CD4-positive, alpha-beta T cell treated with Interleukin-15 for 1 hour (primary cell): Measurements from ENCODE around the gene NEURL2.
"Not testable (repeated sequence)": the region's sequence is repeated elsewhere in the genome, so short reads cannot be mapped to it uniquely, and the experiment has no call there.

Experiments
- DNase-seq: peaks from one replicate; pipeline ENCODE4 v3.0.0-alpha.2; 2020

Gene NEURL2

GRCh38 chr20:45897692-45898091 is 6.7 kb upstream of the NEURL2 start:
- no peak for DNase-seq

GRCh38 chr20:45897289-45897688 is 6.3 kb upstream of the NEURL2 start:
- DNase-seq: no peak

GRCh38 chr20:45896641-45897161 is 5.7 kb upstream of the NEURL2 start:
- no peak for DNase-seq

DNA sequence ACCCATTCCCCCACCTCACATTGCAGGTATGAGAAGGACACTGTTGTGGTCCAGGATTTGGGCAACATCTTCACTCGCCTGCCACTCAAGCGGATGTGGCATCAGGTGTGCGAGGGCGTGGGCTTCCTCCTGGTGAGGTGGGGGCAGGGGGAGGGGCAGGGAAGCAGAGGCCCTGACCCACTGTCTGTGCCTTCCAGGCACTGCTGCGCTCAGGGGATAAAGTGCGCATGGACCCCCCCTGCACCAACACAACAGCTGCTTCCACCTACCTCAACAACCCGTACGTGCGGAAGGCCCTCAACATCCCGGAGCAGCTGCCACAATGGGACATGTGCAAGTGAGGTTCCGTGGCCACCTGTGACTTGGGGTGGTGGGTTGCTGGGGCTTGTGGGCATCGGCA is 3.8 kb upstream of the NEURL2 start:
- no peak for DNase-seq

GRCh38 chr20:45893831-45894230 is 2.8 kb upstream of the NEURL2 start:
- DNase-seq: no peak

DNA sequence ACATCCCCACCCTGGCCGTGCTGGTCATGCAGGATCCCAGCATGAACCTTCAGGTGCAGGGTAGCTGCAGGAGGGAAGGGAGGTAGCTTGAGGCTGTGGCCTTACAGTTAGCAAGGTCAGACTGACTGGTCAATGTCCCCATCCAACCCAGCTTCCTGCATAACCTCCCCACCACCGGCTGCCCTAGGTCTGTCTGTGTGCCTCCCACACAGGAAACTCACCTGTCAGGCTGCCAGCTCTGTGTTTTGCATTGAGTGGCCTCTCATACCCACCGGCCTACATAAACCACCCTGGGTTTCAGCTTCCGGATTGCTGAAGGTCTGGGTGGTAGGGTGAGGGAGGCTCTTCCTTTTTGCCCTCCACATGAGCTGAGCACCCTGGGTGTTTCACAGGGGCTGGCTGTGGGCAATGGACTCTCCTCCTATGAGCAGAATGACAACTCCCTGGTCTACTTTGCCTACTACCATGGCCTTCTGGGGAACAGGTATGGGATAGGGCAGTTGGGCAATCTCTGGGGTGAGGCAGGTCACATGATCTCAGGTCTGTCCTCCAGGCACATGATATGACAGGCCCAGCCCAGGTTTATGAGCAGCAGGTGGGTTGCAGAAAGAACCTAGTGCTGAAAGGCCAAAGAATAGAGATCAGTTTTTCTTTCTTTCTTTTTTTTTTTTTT is 2.0 kb upstream of the NEURL2 start:
- no peak for DNase-seq

DNA sequence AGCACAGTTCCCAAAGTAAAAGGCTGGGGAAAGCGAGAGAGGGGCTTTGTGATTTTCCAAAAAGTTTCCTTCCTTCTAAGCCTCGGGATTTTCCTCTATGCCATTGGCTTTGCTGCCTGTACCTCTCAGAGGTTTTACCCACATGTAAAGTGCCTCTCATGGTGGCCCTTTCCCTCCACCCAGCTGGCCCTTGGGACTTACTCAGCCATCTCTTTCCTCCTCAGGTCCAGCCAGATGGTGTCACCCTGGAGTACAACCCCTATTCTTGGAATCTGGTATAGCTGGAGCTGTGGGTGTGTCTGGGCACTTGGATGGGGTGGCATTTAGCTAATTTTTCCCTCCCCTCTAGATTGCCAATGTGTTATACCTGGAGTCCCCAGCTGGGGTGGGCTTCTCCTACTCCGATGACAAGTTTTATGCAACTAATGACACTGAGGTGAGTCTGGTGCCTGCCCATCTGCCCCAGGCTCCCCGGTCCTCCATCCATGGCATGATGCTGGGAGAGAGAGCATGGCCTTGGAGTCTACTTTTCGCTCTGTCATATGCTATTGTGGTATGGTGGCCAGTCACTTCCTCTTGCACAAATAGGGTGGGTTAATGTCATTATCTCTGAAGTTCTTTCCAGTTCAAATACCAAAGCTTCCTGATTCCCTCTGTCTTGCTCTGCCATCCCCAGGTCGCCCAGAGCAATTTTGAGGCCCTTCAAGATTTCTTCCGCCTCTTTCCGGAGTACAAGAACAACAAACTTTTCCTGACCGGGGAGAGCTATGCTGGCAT is 1.2 kb upstream of the NEURL2 start:
- no peak for DNase-seq

DNA sequence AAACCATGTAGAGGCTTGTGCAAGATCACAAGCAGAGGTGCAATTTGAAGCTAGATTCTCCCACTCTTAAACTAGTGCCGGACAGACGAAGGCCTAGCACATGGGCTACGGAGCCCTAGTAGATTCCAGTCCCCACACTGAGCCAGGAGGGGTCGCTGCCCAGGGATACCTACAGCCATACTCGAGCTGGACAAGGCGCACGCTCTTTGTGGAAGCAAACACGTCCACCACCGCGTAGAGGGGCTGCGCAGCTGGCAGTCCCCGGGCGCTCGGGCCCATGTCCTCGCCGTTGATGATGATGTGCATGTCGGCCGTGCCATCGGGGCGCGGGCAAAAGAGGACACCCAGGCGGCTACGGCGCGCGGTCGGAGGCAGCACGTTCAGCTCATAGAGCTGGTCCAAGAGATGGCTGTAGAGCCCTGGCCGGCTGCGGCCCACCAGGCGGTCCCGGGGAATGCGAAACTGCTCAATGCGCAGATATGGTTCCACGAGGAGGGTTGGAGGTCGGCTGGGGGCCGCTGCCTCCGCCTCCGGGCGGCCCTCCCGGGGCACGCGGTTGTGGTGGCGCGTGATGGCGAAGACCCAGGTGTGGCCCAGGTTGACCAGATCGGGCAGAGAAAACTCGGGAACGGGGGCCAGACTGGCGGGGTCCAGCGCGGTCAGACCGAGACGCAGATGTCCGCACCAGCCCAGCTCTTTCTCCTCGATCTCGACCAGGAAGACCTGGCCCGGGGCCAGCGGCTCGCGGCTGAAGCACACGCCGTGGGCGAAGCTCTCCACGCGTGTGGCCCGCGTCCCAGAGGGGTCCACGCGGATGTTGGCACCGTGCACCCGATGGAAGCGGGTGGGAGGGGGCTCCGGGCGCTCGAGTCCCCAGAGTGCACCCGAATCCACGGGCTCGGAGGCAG is 677 bp downstream of the NEURL2 start:
- peak; percentile 61 for DNase-seq

DNA sequence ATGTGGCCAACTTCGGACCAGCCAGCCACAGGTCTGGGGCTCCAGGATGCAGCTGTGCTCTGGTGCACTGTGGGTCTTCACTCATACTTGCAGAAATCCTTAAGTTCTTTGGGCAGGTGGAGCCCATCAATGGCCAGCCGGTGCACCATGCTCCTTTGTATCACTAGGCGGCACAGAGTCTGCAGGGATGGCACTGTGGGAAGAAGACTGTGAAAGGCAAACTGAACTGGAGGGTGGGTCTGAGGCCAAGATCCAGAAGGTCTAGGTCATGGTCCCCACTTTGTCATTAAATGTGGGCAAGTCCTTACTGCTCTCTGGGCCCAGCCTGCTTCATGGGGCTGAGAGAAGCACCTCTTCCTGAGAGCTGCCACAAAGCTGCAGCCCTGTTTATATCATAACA is 2.3 kb downstream of the NEURL2 start:
- no peak for DNase-seq

DNA sequence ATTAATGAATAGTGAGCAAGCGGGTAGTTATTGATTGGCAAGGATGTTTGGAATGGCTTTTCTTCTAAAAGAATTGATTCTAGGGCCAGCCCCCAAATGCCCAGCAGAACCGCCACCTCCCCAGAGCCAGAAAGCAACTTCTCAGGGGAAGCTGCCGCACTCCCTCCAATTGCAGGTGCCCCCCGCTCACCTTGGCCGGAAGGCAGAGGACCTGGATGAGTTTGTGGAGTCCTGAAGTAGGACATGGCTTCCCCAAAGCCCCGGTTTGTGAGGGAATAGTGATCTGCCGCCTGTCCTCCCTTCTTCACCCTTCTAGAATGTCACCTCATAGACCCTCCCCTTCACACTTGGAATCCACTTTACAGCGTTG is 3.7 kb downstream of the NEURL2 start, which contains the start of gene SPATA25:
TSS of gene SPATA25 (minus strand) at position 277 of the 370 bp plus-strand sequence. CDS start at position 245, 32 bp downstream.
- DNase-seq: no peak

- no peak for DNase-seq
Measured at GRCh38 chr20:45886590-45887345, 4.2 kb downstream of the NEURL2 start.

DNA sequence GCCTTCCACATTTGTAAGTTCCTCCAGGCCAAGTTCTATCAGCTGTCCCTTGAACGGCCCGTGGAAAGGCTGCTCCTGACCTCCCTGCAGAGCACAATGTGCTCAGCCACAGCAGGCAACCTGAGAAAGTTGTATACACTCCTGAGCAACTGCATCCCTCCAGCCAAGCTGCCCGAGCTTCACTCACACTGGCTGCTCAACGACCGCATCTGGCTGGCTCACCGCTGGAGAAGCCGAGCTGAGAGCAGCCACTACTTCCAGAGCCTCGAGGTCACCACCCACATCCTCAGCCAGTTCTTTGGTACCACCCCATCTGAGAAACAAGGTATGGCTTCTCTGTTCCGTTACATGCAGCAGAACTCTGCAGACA is 7.9 kb downstream of the NEURL2 start:
- no peak for DNase-seq

DNA sequence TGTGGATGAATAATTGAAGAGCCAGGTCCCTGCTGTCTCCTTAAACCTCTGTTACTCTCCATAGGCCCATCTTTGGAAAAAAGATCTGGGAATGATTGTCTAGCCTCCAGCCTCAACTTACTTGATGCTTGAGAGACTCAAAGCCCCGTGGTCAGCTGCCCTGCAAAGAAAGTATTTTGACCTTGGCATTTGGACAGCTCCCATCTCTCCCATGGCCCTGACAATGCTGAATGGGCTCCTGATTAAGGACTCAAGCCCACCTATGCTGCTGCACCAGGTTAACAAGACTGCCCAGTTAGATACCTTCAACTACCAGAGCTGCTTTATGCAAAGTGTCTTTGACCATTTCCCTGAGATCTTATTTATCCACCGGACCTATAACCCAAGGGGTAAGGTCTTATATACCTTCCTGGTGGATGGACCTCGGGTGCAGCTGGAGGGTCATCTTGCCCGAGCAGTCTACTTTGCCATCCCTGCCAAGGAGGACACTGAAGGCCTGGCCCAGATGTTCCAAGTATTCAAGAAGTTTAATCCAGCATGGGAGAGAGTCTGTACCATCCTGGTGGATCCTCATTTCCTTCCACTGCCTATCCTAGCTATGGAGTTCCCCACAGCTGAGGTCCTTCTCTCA is 8.4 kb downstream of the NEURL2 start:
- no peak for DNase-seq

GRCh38 chr20:45880988-45881788 is 9.8 kb downstream of the NEURL2 start, which contains the start of gene ZSWIM1:
Gene ZSWIM1, plus strand, starts transcription at chr20:45881227. Its CDS starts 1,366 bp downstream, at chr20:45882593.
- DNase-seq: peak; percentile 98

GRCh38 chr20:45878076-45878761 is 12.8 kb downstream of the NEURL2 start:
- DNase-seq: no peak

DNA sequence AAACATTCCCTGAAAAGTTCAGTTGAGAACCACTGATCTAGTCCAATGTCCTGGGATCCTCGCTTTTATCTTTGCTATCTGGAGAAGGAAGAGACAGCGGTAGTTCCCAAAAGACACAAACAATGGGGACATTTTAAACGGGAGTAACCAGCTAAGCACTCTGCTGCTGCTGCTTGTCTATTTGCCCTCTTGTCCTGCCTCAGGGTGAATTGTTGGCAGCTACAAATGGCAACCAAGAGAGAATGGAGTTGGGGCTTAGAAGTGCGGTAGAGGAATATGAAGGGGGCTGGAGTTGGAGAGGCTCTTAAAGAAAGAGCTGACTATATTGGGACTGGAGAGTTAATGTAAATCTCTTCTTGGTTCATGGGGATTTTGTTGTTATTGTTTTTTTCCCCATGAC is 16.4 kb downstream of the NEURL2 start:
- no peak for DNase-seq

DNA sequence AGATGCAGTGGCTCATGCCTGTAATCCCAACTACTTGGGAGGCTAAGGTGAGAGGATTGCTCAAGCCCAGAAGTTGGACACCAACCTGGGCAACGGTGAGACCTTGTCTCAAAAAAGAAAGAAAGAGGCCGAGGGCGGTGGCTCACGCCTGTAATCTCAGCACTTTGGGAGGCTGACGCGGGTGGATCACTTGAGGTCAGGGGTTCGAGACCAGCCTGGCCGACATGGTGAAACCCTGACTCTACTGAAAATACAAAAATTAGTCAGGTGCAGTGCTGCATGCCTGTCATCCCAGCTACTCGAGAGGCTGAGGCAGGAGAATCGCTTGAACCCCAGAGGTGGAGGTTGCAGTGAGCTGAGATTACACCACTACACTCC is 16.9 kb downstream of the NEURL2 start:
- DNase-seq: not testable (repeated sequence)

DNA sequence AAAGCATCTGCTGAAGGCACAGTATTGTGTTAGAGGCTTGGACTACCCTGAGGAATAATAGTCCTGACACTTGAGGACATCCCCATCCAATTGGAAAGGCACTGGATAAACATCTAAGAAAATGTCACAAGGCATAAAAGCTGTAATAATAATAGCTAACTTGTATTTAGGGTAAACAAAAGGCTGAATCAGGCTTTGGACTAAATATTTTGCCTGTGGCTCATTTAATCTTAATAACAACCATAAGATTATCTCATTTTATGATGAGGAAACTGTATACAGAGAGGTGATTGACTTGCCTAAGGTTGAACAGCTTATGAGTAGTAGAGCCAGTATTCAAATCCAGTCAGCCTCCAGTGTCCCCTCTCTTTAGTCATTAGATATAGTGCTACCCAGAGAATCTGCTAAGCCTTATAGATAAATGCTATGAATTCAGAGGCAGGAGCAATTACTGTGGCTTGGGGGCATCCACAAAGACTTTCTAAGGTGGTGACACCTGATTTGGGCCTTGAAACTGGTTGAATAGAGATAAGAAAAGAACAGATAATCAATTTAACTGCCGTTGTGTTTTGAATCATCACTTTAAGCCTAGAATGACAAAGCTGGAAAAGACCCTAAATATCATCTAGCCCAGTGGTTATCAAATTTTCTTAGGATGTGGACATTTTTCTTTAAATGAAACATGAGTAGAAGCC is 17.5 kb downstream of the NEURL2 start:
- no peak for DNase-seq

DNA sequence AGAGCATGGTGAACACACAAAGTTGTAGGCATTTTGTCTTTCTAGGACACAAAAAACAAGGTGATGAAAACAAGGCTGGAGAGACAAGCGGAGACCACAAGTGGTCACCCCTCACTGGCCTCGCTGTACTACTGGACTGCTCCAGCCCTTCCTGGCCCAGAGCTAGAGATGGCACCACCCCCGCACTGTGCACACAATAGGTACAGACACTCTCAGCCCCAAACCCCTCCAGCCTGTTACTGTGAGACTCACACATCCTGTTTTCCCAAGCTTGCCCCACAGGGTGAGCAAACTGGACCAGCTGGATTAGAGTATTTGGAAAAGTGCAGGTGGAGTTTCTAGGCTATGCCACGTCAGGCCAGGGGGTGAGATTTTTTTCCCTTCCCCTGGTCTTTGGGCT is 18.4 kb downstream of the NEURL2 start:
- no peak for DNase-seq

DNA sequence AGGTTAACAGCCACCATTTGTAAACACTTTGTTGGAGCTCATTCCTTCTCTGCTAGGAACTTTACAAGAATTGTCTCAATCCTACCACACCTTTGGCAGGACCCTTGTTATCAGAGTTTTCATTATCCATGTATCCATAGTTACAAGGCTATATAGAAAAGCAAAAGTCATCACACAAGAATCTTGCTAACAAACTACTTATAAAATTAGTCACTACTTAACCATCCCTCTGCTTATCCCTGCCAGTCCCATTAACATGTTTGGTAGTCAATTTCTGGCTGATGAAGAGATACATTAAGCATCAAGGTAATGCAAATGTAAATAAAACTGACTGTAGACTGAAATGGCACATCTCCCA is 23.2 kb downstream of the NEURL2 start:
- DNase-seq: no peak
